K562 (cell line): ENCODE measurements around the gene GANAB. TPM values are rescaled to one million over a fixed set of nuclear protein-coding genes. Genes with fewer than 3 reads are reported as not detected.
A peak's percentile ranks its signal among the peaks of the same experiment; 100 is the strongest.

Experiments
- BRF1 ChIP-seq: IDR thresholded peaks from 3 replicates; pipeline ENCODE4 v1.6.1; 2011; ENCODE audit warnings: borderline replicate concordance, mild to moderate bottlenecking; ENCODE audit not compliant: insufficient read length; ENCODE audit errors: extremely low read depth
- CCAR2 ChIP-seq: fragments of 200-400 bp; formaldehyde crosslinking; IDR thresholded peaks from 2 replicates; pipeline ENCODE4 v1.6.1; 2017; ENCODE audit warnings: mild to moderate bottlenecking, low read depth, low read length
- FOXK1 ChIP-seq: sonication (generic); formaldehyde crosslinking; IDR thresholded peaks from 2 replicates; pipeline ENCODE4 v1.8.0; 2022; ENCODE audit warnings: missing genetic modification reagents, mild to moderate bottlenecking, borderline replicate concordance
- HBP1 ChIP-seq: fragments of 450-650 bp; formaldehyde crosslinking; IDR thresholded peaks from 2 replicates; pipeline ENCODE4 v1.4.0; 2022; ENCODE audit warnings: missing genetic modification characterization
- HOXB6 ChIP-seq: fragments of 250-450 bp; sonication (Bioruptor Pico); IDR thresholded peaks from 2 replicates; pipeline ENCODE4 v1.5.1; 2022; ENCODE audit warnings: mild to moderate bottlenecking, borderline replicate concordance
- JUND ChIP-seq, 2 experiments: IDR thresholded peaks; 2 replicates in 1 of 2; 3 replicates in 1 of 2; pipeline ENCODE4 v1.6.1; 2011; ENCODE audit warnings: borderline replicate concordance in 2 of 2, low read depth in 2 of 2, low read length in 2 of 2, improper control_type of control experiment in 1 of 2, missing biosample characterization in 1 of 2, missing genetic modification characterization in 1 of 2, missing genetic modification reagents in 1 of 2
- MEF2D ChIP-seq: conservative IDR thresholded peaks from 2 replicates; pipeline ENCODE4 v1.6.1; 2016; ENCODE audit warnings: low read depth, missing genetic modification characterization, missing compliant biosample characterization
- POLR2B ChIP-seq: fragments of 450-650 bp; IDR thresholded peaks from 2 replicates; pipeline ENCODE4 v1.6.1; 2018; ENCODE audit warnings: low read depth; ENCODE audit not compliant: partially characterized antibody
- RAD21 ChIP-seq, 2 experiments: fragments of 250-450 bp in 1 of 2; fragments of 450-650 bp in 1 of 2; sonication (Bioruptor Pico) in 1 of 2; formaldehyde crosslinking in 1 of 2; IDR thresholded peaks in 1 of 2; conservative IDR thresholded peaks in 1 of 2; 2 replicates each; pipeline versions ENCODE4 v1.4.0 to v1.8.0; 2020 to 2022; ENCODE audit warnings: mild to moderate bottlenecking in 2 of 2, moderate library complexity in 1 of 2
- RCOR1 ChIP-seq, 2 experiments: IDR thresholded peaks; 2 replicates each; pipeline ENCODE4 v1.6.1; 2012; ENCODE audit warnings: low read depth in 2 of 2, low read length in 2 of 2, borderline replicate concordance in 1 of 2, improper control_type of control experiment in 1 of 2
- SMAD3 ChIP-seq: fragments of 450-650 bp; formaldehyde crosslinking; conservative IDR thresholded peaks from 2 replicates; pipeline ENCODE4 v1.4.0; 2020; ENCODE audit warnings: mild to moderate bottlenecking
- SMARCC2 ChIP-seq: fragments of 450-650 bp; IDR thresholded peaks from 2 replicates; pipeline ENCODE4 v1.6.1; 2017; ENCODE audit warnings: antibody characterized with exemption, moderate library complexity, mild to moderate bottlenecking, low read depth
- STAT6 ChIP-seq: sonication (generic); formaldehyde crosslinking; IDR thresholded peaks from 2 replicates; pipeline ENCODE4 v1.8.1; 2023; ENCODE audit warnings: mild to moderate bottlenecking, missing genetic modification reagents
- ZNF140 ChIP-seq: fragments of 250-450 bp; sonication (Bioruptor Pico); IDR thresholded peaks from 2 replicates; pipeline ENCODE4 v1.8.0; 2021; ENCODE audit warnings: moderate library complexity, mild to moderate bottlenecking, inconsistent platforms
- ZNF217 ChIP-seq: sonication (generic); formaldehyde crosslinking; IDR thresholded peaks from 2 replicates; pipeline ENCODE4 v1.8.0; 2022; ENCODE audit warnings: mild to moderate bottlenecking, missing genetic modification reagents
- polyA plus RNA-seq, 8 experiments: library from polyadenylated mRNA; depleted of rRNA in 4 of 8; stranded (reverse) in 5 of 8; unstranded in 3 of 8; fragments of >200 nt; fragmentation: Nextera tagmentation in 2 of 8; fragmentation: Illumina TruSeq in 1 of 8; extraction: Ambion mirVana in 2 of 8; extraction: Trizol in 1 of 8; gene quantifications; 2 replicates each; pipeline versions ENCODE4 v1.2.1 to v1.2.3, GENCODE V29; 2011 to 2014; ENCODE audit warnings: inconsistent platforms in 1 of 8, missing spikeins in 1 of 8
- total RNA-seq, 7 experiments: library from RNA; depleted of rRNA in 6 of 7; stranded (reverse); fragments of >200 nt in 6 of 7; fragmentation: Illumina TruSeq in 2 of 7; extraction: Trizol in 2 of 7; gene quantifications; 2 replicates each; pipeline versions ENCODE4 v1.2.1 to v1.2.3, GENCODE V29; 2011 to 2021; ENCODE audit warnings: low replicate concordance in 1 of 7
- TF ChIP-seq, protein P1 (sequence below): fragments of 250-450 bp; sonication (Bioruptor Pico); IDR thresholded peaks from 2 replicates; pipeline ENCODE4 v1.5.0; 2022; ENCODE audit warnings: mild to moderate bottlenecking
- TF ChIP-seq, protein P2 (sequence below): IDR thresholded peaks from 2 replicates; pipeline ENCODE4 v1.6.1; 2011; ENCODE audit warnings: borderline replicate concordance, low read depth, mild to moderate bottlenecking, moderate library complexity, low read length; ENCODE audit not compliant: insufficient read depth, poor library complexity, severe bottlenecking

The GANAB gene
- total and polyA plus RNA-seq, 9 of the 15 experiments (the other 6 are each of a cell fraction or from before 2014, with no cell fraction given): 6.5 to 284 (median 161) TPM

DNA sequence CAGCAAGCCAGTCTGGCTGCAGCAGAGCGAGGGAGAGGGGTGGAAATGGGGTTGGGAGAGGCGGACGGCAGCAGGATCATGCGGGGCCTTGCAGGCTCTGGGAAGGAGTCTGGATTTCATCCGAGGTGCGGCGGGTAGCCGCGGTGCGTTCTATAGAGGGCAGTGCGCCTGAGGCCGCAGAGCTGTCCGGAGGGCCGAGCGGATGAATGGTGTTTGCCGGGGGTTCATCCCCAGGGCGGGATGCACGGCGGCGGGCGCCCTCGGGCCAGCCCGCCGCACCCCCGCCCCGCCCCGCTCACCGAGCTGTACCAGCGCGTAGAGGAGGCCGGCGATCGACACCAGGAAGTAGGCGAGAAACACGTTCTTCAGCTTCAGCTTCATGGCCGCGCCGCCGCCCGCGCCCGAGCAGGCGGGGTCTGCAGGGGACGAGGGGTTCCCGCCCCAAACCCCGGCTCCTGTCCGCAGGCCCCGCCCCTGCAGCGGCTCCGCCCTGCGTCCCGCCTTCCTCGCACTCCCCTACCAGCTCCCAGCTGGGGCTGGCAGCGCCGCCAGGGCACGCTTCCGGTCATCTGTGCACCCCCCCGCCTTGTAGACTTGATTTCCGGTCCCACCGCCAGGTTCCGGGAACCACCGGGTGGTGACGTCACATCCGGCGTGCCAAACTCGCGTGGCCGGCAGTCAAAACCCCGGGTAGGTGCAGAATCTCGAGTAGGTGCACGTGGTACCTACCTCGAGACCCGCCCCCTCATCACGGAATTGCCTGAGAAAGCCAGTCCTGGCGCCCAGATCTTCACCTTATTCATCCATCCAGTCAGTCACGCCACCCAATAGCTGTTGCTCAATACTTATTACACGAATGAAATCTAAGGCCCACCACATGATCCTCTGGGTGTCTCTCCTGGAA lies 24.6 kb downstream of the GANAB start, which contains the start of gene B3GAT3 (continued):
- no peak for TF ChIP-seq HBP1 (CRISPR knock-in tag)
- TF ChIP-seq JUND (IDR thresholded peaks at IDR 0.05; ENCODE audit: borderline replicate concordance, low read depth, low read length): peak; percentile 94
- TF ChIP-seq JUND (tag; IDR thresholded peaks at IDR 0.05; ENCODE audit: borderline replicate concordance, low read depth, low read length): peak; percentile 91
- TF ChIP-seq SMAD3 (CRISPR knock-in tag): no peak
- TF ChIP-seq MEF2D (tag): no peak
- no peak for TF ChIP-seq ZNF217
- no peak for TF ChIP-seq BRF1
- no peak for TF ChIP-seq RCOR1 (IDR thresholded peaks at IDR 0.05; ENCODE audit: borderline replicate concordance in 1 of 2, low read depth in 2 of 2, low read length in 2 of 2)
- TF ChIP-seq POLR2B: peak; percentile 78
- TF ChIP-seq SMARCC2: no peak; the same call in 1 of the 2 replicates
- TF ChIP-seq, protein P1, sequence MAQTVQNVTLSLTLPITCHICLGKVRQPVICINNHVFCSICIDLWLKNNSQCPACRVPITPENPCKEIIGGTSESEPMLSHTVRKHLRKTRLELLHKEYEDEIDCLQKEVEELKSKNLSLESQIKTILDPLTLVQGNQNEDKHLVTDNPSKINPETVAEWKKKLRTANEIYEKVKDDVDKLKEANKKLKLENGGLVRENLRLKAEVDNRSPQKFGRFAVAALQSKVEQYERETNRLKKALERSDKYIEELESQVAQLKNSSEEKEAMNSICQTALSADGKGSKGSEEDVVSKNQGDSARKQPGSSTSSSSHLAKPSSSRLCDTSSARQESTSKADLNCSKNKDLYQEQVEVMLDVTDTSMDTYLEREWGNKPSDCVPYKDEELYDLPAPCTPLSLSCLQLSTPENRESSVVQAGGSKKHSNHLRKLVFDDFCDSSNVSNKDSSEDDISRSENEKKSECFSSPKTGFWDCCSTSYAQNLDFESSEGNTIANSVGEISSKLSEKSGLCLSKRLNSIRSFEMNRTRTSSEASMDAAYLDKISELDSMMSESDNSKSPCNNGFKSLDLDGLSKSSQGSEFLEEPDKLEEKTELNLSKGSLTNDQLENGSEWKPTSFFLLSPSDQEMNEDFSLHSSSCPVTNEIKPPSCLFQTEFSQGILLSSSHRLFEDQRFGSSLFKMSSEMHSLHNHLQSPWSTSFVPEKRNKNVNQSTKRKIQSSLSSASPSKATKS (CRISPR knock-in tag): no peak
- TF ChIP-seq, protein P2, sequence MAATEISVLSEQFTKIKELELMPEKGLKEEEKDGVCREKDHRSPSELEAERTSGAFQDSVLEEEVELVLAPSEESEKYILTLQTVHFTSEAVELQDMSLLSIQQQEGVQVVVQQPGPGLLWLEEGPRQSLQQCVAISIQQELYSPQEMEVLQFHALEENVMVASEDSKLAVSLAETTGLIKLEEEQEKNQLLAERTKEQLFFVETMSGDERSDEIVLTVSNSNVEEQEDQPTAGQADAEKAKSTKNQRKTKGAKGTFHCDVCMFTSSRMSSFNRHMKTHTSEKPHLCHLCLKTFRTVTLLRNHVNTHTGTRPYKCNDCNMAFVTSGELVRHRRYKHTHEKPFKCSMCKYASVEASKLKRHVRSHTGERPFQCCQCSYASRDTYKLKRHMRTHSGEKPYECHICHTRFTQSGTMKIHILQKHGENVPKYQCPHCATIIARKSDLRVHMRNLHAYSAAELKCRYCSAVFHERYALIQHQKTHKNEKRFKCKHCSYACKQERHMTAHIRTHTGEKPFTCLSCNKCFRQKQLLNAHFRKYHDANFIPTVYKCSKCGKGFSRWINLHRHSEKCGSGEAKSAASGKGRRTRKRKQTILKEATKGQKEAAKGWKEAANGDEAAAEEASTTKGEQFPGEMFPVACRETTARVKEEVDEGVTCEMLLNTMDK: peak; percentile 67
- TF ChIP-seq STAT6 (CRISPR knock-in tag): no peak
- TF ChIP-seq FOXK1 (CRISPR knock-in tag): no peak
- TF ChIP-seq RAD21 (CRISPR knock-in tag; conservative IDR thresholded peaks at IDR 0.05 in 1 of 2, IDR thresholded peaks at IDR 0.05 in 1 of 2): no peak
- no peak for TF ChIP-seq HOXB6 (CRISPR knock-in tag)
- TF ChIP-seq CCAR2: no peak
- no peak for TF ChIP-seq ZNF140 (CRISPR knock-in tag)
